ENCODE data around the gene MYO18B. TPM values are rescaled to one million over a fixed set of nuclear protein-coding genes. Genes with fewer than 3 reads are reported as not detected.

Gene MYO18B
- total and polyA plus RNA-seq, 2 donors: 0.62 to 4.8 TPM

GRCh38 chr22:26004477-26004876, 262.5 kb downstream of the MYO18B start:
- Histone ChIP-seq H3K4me3 (ENCODE audit: low read depth, low read length) (no peak overlapping the region), H3K27ac (ENCODE audit: low read depth) (no peak overlapping the region), H3K36me3 (ENCODE audit: insufficient read depth) (no peaks in the 10 kb centered on the region), H3K4me1 (ENCODE audit: insufficient read depth) (no peaks in the 10 kb centered on the region)
- DNase-seq (ENCODE audit: extremely low spot score): no peak
- 91% methylated on average over 4 of the region's 4 CpGs for WGBS

- Histone ChIP-seq H3K4me1 (ENCODE audit: insufficient read depth) (no peaks in the 10 kb centered on the region), H3K4me3 (ENCODE audit: low read depth, low read length) (no peak overlapping the region), H3K27ac (ENCODE audit: low read depth) (no peak overlapping the region), H3K36me3 (ENCODE audit: insufficient read depth) (no peaks in the 10 kb centered on the region)
- 19% methylated on average over 7 of the region's 7 CpGs for WGBS
- no peak for DNase-seq (ENCODE audit: extremely low spot score)
These were observed 266.6 kb downstream of the MYO18B start for GRCh38 chr22:26008587-26008986.

GRCh38 chr22:26016916-26017315, 274.9 kb downstream of the MYO18B start:
- DNase-seq (ENCODE audit: extremely low spot score): no peak
- 58% methylated on average over 1 of the region's 1 CpG for WGBS
- no peak overlapping the region for H3K4me3 ChIP-seq (ENCODE audit: low read depth, low read length)
- no peaks in the 10 kb centered on the region for H3K36me3 ChIP-seq (ENCODE audit: insufficient read depth)
- H3K4me1 ChIP-seq (ENCODE audit: insufficient read depth): no peaks in the 10 kb centered on the region
- no peak overlapping the region for H3K27ac ChIP-seq (ENCODE audit: low read depth)

- Histone ChIP-seq H3K4me3 (ENCODE audit: low read depth, low read length) (no peak overlapping the region), H3K27ac (ENCODE audit: low read depth) (no peak overlapping the region), H3K4me1 (ENCODE audit: insufficient read depth) (no peaks in the 10 kb centered on the region), H3K36me3 (ENCODE audit: insufficient read depth) (no peaks in the 10 kb centered on the region)
- no peak for DNase-seq (ENCODE audit: extremely low spot score)
- WGBS: 42% methylated on average over 5 of the region's 5 CpGs
These were observed 275.9 kb downstream of the MYO18B start for GRCh38 chr22:26017932-26018331.

- H3K27ac ChIP-seq (ENCODE audit: low read depth): no peak overlapping the region
- no peak for DNase-seq (ENCODE audit: extremely low spot score)
- H3K4me1 ChIP-seq (ENCODE audit: insufficient read depth): no peaks in the 10 kb centered on the region
- no peaks in the 10 kb centered on the region for H3K36me3 ChIP-seq (ENCODE audit: insufficient read depth)
- no peak overlapping the region for H3K4me3 ChIP-seq (ENCODE audit: low read depth, low read length)
- WGBS: 49% methylated on average over 5 of the region's 5 CpGs
These were observed 277.6 kb downstream of the MYO18B start for GRCh38 chr22:26019596-26019995.

- no peaks in the 10 kb centered on the region for H3K4me1 ChIP-seq (ENCODE audit: insufficient read depth)
These were observed 279.5 kb downstream of the MYO18B start for GRCh38 chr22:26021516-26021915.

GRCh38 chr22:26023104-26023775, 281.3 kb downstream of the MYO18B start:
- no peaks in the 10 kb centered on the region for H3K4me1 ChIP-seq (ENCODE audit: insufficient read depth)
- DNase-seq (ENCODE audit: extremely low spot score): no peak
- H3K36me3 ChIP-seq (ENCODE audit: insufficient read depth): no peaks in the 10 kb centered on the region
- no peak overlapping the region for H3K4me3 ChIP-seq (ENCODE audit: low read depth, low read length)
- 71% methylated on average over 9 of the region's 9 CpGs for WGBS
- no peak overlapping the region for H3K27ac ChIP-seq (ENCODE audit: low read depth)

More at GRCh38 chr22:26021516-26021915, 279.5 kb downstream of the MYO18B start:
- no peak for DNase-seq (ENCODE audit: extremely low spot score)
- 88% methylated on average over 2 of the region's 2 CpGs for WGBS
- H3K4me3 ChIP-seq (ENCODE audit: low read depth, low read length): no peak overlapping the region
- H3K27ac ChIP-seq (ENCODE audit: low read depth): no peak overlapping the region
- H3K36me3 ChIP-seq (ENCODE audit: insufficient read depth): no peaks in the 10 kb centered on the region

- 73% methylated on average over 6 of the region's 6 CpGs for whole genome bisulfite sequencing
- Histone ChIP-seq H3K27ac (ENCODE audit: low read depth) (no peak overlapping the region), H3K36me3 (ENCODE audit: insufficient read depth) (no peaks in the 10 kb centered on the region), H3K4me3 (ENCODE audit: low read depth, low read length) (no peak overlapping the region), H3K4me1 (ENCODE audit: insufficient read depth) (no peaks in the 10 kb centered on the region)
- DNase-seq (ENCODE audit: extremely low spot score): no peak
These were observed 283.6 kb downstream of the MYO18B start for GRCh38 chr22:26025626-26026025.

- no peaks in the 10 kb centered on the region for H3K4me1 ChIP-seq (ENCODE audit: insufficient read depth)
- H3K36me3 ChIP-seq (ENCODE audit: insufficient read depth): no peaks in the 10 kb centered on the region
- H3K4me3 ChIP-seq (ENCODE audit: low read depth, low read length): no peak overlapping the region
- DNase-seq (ENCODE audit: extremely low spot score): no peak
- no peak overlapping the region for H3K27ac ChIP-seq (ENCODE audit: low read depth)
- 91% methylated on average over 23 of the region's 23 CpGs for WGBS
These were observed 285.4 kb downstream of the MYO18B start for GRCh38 chr22:26027341-26027740.

GRCh38 chr22:26031641-26032040, 289.7 kb downstream of the MYO18B start:
- no peak overlapping the region for H3K4me3 ChIP-seq (ENCODE audit: low read depth, low read length)
- WGBS: 86% methylated on average over 6 of the region's 6 CpGs
- no peaks in the 10 kb centered on the region for H3K36me3 ChIP-seq (ENCODE audit: insufficient read depth)
- no peaks in the 10 kb centered on the region for H3K4me1 ChIP-seq (ENCODE audit: insufficient read depth)
- H3K27ac ChIP-seq (ENCODE audit: low read depth): no peak overlapping the region
- DNase-seq (ENCODE audit: extremely low spot score): no peak

- Histone ChIP-seq H3K27ac (ENCODE audit: low read depth) (no peak overlapping the region), H3K4me3 (ENCODE audit: low read depth, low read length) (no peak overlapping the region), H3K4me1 (ENCODE audit: insufficient read depth) (no peaks in the 10 kb centered on the region), H3K36me3 (ENCODE audit: insufficient read depth) (no peaks in the 10 kb centered on the region)
- 82% methylated on average over 7 of the region's 7 CpGs for WGBS
- DNase-seq (ENCODE audit: extremely low spot score): no peak
These were observed 291.1 kb downstream of the MYO18B start for GRCh38 chr22:26033071-26033470.

GRCh38 chr22:26033586-26033985, 291.6 kb downstream of the MYO18B start:
- no peaks in the 10 kb centered on the region for H3K4me1 ChIP-seq (ENCODE audit: insufficient read depth)
- no peak overlapping the region for H3K4me3 ChIP-seq (ENCODE audit: low read depth, low read length)
- no peak overlapping the region for H3K27ac ChIP-seq (ENCODE audit: low read depth)
- no peaks in the 10 kb centered on the region for H3K36me3 ChIP-seq (ENCODE audit: insufficient read depth)
- DNase-seq (ENCODE audit: extremely low spot score): no peak

GRCh38 chr22:26035523-26035922, 293.5 kb downstream of the MYO18B start:
- no peak overlapping the region for H3K27ac ChIP-seq (ENCODE audit: low read depth)
- no peaks in the 10 kb centered on the region for H3K36me3 ChIP-seq (ENCODE audit: insufficient read depth)
- DNase-seq (ENCODE audit: extremely low spot score): no peak
- H3K4me3 ChIP-seq (ENCODE audit: low read depth, low read length): no peak overlapping the region
- no peaks in the 10 kb centered on the region for H3K4me1 ChIP-seq (ENCODE audit: insufficient read depth)
- 85% methylated on average over 3 of the region's 3 CpGs for WGBS

- Histone ChIP-seq H3K27ac (ENCODE audit: low read depth) (no peak overlapping the region), H3K4me3 (ENCODE audit: low read depth, low read length) (no peak overlapping the region), H3K4me1 (ENCODE audit: insufficient read depth) (no peaks in the 10 kb centered on the region), H3K36me3 (ENCODE audit: insufficient read depth) (no peaks in the 10 kb centered on the region)
- 47% methylated on average over 4 of the region's 4 CpGs for WGBS
- no peak for DNase-seq (ENCODE audit: extremely low spot score)
These were observed 296.4 kb downstream of the MYO18B start for GRCh38 chr22:26038365-26038764.

GRCh38 chr22:26041931-26042330, 299.9 kb downstream of the MYO18B start:
- H3K36me3 ChIP-seq (ENCODE audit: insufficient read depth): no peaks in the 10 kb centered on the region
- no peak overlapping the region for H3K27ac ChIP-seq (ENCODE audit: low read depth)
- no peak for DNase-seq (ENCODE audit: extremely low spot score)
- no peak overlapping the region for H3K4me3 ChIP-seq (ENCODE audit: low read depth, low read length)
- WGBS: 80% methylated on average over 4 of the region's 4 CpGs
- H3K4me1 ChIP-seq (ENCODE audit: insufficient read depth): no peaks in the 10 kb centered on the region

Data from urinary bladder (tissue), 4 donors.